Hair follicular keratinocyte (primary cell): Measurements from ENCODE around the gene ICAM4. TPM values are rescaled to one million over a fixed set of nuclear protein-coding genes. Genes with fewer than 3 reads are reported as not detected.

Experiments used
- total RNA-seq: library from RNA; depleted of rRNA; stranded (reverse); fragments of >200 nt; gene quantifications from 2 replicates; pipeline ENCODE4 v1.2.3, GENCODE V29; 2015

Gene ICAM4, protein sequence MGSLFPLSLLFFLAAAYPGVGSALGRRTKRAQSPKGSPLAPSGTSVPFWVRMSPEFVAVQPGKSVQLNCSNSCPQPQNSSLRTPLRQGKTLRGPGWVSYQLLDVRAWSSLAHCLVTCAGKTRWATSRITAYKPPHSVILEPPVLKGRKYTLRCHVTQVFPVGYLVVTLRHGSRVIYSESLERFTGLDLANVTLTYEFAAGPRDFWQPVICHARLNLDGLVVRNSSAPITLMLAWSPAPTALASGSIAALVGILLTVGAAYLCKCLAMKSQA
- total RNA-seq: 0.08 and 0.15 TPM in 2 replicates

DNA sequence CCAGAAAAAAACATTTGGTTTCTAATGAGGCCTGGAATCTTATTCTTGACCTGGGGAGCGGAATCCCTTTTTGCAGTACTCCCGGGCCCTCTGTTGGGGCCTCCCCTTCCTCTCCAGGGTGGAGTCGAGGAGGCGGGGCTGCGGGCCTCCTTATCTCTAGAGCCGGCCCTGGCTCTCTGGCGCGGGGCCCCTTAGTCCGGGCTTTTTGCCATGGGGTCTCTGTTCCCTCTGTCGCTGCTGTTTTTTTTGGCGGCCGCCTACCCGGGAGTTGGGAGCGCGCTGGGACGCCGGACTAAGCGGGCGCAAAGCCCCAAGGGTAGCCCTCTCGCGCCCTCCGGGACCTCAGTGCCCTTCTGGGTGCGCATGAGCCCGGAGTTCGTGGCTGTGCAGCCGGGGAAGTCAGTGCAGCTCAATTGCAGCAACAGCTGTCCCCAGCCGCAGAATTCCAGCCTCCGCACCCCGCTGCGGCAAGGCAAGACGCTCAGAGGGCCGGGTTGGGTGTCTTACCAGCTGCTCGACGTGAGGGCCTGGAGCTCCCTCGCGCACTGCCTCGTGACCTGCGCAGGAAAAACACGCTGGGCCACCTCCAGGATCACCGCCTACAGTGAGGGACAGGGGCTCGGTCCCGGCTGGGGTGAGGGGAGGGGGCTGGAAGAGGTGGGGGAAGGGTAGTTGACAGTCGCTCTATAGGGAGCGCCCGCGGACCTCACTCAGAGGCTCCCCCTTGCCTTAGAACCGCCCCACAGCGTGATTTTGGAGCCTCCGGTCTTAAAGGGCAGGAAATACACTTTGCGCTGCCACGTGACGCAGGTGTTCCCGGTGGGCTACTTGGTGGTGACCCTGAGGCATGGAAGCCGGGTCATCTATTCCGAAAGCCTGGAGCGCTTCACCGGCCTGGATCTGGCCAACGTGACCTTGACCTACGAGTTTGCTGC lies at the start of gene ICAM4:
TSS of gene ICAM4 (plus strand) at position 153 of the 935 bp plus-strand sequence. CDS start at position 211, 58 bp downstream.

DNA sequence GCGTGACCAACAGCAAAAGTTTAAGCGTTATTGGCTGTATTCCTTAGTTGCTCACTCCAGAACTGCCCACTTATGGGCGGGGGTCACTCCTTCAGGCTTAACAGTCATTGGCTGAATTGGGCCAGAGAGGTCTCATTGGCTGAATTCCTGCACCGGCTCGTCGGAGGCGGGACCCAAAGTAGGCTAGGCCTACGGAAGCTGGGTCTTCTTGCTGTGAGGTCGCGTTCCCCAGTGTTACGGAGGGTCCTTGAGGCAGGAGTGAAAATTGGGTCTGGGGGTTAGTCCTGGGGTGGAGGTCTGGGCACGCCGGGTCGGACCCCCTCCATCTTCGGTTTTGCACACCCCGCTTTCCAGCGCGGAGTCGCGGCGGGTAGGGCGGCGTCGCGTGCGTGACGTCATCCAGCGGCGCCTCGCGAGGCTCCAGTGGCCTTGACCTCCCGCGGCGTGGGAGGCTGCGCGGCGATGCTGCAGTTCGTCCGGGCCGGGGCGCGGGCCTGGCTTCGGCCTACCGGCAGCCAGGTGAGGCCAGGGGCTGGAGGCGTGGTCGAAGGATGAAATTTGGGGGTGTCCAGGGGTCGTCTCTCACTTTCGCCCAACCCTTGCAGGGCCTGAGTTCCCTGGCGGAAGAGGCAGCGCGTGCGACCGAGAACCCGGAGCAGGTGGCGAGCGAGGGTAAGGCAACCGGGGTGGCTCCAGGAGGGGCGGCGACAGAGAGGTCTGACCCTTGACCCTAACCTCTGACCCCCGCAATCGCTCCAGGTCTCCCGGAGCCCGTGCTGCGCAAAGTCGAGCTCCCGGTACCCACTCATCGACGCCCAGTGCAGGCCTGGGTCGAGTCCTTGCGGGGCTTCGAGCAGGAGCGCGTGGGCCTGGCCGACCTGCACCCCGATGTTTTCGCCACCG lies 34.7 kb upstream of the ICAM4 start, which contains the start of gene MRPL4:
TSS of gene MRPL4 (plus strand) at position 423 of the 903 bp plus-strand sequence. CDS start at position 463, 40 bp downstream.

DNA sequence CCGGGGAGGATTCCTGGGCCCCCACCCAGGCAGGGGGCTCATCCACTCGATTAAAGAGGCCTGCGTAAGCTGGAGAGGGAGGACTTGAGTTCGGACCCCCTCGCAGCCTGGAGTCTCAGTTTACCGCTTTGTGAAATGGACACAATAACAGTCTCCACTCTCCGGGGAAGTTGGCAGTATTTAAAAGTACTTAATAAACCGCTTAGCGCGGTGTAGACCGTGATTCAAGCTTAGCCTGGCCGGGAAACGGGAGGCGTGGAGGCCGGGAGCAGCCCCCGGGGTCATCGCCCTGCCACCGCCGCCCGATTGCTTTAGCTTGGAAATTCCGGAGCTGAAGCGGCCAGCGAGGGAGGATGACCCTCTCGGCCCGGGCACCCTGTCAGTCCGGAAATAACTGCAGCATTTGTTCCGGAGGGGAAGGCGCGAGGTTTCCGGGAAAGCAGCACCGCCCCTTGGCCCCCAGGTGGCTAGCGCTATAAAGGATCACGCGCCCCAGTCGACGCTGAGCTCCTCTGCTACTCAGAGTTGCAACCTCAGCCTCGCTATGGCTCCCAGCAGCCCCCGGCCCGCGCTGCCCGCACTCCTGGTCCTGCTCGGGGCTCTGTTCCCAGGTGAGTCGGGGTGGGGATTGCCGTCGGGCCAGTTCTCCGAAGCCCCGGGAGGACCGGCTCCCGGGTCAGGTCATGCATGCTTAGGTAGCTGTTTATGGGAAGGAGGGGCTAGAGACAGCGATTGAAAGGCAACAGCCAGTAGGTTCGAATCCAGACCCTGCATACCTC lies 15.9 kb upstream of the ICAM4 start, which contains the start of gene ICAM1:
TSS of gene ICAM1 (plus strand) at position 505 of the 779 bp plus-strand sequence. CDS start at position 545, 40 bp downstream.

DNA sequence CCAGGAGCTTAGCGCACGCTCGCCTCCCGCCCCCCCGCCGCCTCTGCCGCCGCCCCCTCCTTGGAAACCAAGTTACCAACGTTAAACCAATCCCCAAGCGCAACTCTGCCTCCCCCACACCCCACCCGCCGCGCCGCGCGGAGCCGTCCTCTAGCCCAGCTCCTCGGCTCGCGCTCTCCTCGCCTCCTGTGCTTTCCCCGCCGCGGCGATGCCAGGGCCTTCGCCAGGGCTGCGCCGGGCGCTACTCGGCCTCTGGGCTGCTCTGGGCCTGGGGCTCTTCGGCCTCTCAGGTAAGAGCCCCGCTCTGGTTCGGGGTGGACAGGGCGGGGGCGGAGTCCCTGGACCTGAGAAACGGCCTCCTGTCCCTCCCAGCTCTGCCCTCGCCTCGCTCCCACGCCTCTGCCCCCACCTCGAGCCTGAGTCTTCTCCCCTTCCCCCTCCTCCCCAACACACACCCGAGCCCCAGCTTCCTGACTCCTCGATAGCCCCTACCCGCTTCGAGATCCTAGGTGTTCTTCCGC lies 3.1 kb downstream of the ICAM4 start, which contains the start of gene ICAM5:
TSS of gene ICAM5 (plus strand) at position 117 of the 521 bp plus-strand sequence. CDS start at position 209, 92 bp downstream.

DNA sequence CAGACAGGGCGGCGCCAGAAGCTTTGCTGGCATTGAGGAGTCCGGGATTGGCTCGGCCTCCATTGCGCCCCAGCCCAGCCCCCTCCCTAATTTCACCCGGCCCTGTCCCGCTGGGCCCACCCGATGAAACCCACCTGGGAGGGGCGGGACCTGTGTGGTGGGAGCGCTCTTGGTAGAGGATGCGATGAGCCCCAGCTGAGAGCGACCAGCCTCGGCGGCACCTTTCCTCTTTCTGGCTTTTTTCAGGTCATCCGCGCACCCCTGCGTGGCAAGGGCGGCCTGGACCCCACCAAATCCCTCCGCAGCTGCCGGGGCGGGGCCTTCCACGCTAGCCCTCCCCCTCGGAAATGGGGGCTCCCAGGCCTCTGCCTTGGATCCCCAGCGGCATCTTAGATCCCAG lies 22.7 kb downstream of the ICAM4 start, which contains the start of gene ZGLP1:
TSS of gene ZGLP1 (minus strand) at position 393 of the 400 bp plus-strand sequence.

DNA sequence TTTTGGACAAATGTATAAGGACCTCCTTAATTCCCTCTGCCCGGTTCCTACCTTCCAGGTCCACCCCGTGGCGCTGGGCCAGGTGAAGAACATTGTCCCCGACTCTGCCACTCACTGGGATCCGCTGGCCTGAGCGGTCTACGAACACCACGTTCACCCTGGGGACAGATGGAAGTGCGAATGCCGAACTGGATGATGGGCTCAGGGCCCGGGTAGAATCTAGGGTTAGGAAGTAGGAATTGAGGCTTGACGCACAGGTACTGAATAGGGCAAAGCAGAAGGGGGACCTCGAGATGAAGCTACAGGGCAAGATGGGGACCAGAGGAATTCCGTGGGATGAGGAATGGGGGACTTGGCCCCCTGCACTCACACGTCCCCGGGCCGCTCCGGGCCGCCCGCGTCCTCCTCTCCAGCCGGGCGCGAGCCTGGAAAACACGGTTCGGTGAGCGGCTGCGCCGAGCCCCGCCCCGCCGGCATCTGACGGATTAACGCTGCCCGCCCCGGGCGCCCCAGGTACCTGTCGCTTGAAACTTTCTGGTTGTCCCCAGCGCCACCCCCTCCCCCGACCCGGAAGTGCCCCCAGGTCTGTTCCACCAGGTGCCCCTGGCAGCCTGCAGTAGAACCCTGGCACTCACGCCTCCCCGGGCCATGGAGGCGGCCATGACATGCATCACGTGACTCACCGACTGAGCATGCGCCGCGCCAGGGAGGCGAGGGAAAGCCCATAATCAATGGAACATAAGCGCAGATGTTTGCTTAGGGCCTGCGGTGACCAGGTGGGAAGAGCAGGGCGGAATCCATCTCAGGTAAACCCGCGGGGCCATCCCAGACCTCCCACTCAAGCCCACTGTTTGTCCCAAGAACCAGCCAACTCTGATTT lies 28.8 kb downstream of the ICAM4 start, which contains the start of gene FDX2:
TSS of gene FDX2 (minus strand) at position 681 of the 880 bp plus-strand sequence. CDS start at position 662, 19 bp downstream.

DNA sequence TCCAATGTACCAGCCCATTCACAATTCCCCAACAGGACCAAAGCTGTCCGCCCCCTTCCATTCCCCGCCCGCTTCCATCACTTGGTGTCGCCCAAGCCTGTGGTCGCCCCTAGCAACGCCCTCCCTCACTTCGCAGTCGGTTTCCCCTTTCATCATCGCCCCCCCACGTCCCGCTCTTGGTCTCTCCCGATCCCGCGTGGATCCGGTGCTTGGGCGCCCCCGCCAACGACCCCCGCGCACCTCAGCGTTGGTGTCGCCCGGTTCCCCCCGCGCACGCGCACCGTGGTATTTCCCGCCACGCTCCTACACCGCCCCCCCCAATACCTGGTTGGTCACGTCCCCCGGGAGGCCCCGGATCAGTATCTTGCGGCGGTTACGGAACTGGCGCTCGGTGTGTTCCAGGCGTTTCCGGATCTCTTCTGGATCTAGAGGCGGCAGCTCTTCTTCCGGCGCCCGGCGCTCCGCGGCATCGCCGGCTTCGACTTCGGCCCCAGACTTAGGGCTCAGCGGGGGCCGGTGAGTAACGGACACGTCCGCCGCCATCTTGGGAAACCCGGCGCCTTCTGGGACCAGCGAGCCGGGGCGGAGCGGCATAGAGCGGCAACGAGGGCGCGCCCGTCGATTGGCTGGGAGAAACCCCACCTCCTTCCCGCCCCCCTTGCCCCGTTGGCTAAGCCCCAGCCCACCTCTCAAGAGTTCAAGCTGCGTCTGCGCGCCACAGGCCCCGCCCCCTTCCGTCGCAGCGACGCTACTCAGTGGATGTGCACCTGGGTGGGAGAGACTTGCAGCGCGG lies 46.4 kb downstream of the ICAM4 start, which contains the start of gene RAVER1:
TSS of gene RAVER1 (minus strand) at position 565 of the 793 bp plus-strand sequence. CDS start at position 543, 22 bp downstream.

Other genes starting within 250 kb of the ICAM4 start
- 8.9 and 13.9 TPM in 2 replicates for gene SHFL, start 200.6 kb upstream of the ICAM4 start, total RNA-seq
- gene ANGPTL6, start 184.3 kb upstream of the ICAM4 start, total RNA-seq: not detected in 2 replicates
- 36.6 and 66.4 TPM in 2 replicates for gene PPAN, start 180.6 kb upstream of the ICAM4 start, total RNA-seq
- 2.7 and 5.5 TPM in 2 replicates for gene P2RY11, start 175.3 kb upstream of the ICAM4 start, total RNA-seq
- gene EIF3G, start 167.1 kb upstream of the ICAM4 start, total RNA-seq: 233 and 298 TPM in 2 replicates
- gene DNMT1, start 92.0 kb upstream of the ICAM4 start, total RNA-seq: 57.3 and 126 TPM in 2 replicates
- gene S1PR2, start 55.6 kb upstream of the ICAM4 start, total RNA-seq: 4.3 and 6.2 TPM in 2 replicates
- 103 and 166 TPM in 2 replicates for gene MRPL4, start 34.7 kb upstream of the ICAM4 start, total RNA-seq
- 7.3 and 17.3 TPM in 2 replicates for gene ICAM1, start 15.8 kb upstream of the ICAM4 start, total RNA-seq
- 1.0 and 8.8 TPM in 2 replicates for gene ICAM5, start 3.0 kb downstream of the ICAM4 start, total RNA-seq
- 1.5 and 1.6 TPM in 2 replicates for gene ZGLP1, start 22.9 kb downstream of the ICAM4 start, total RNA-seq
- gene FDX2, start 29.1 kb downstream of the ICAM4 start, total RNA-seq: 21.6 and 34.8 TPM in 2 replicates
- gene RAVER1, start 46.6 kb downstream of the ICAM4 start, total RNA-seq: 17.8 and 20.3 TPM in 2 replicates
- 1.6 and 5.7 TPM in 2 replicates for gene ICAM3, start 52.7 kb downstream of the ICAM4 start, total RNA-seq
- 63.7 and 74.0 TPM in 2 replicates for gene TYK2, start 93.6 kb downstream of the ICAM4 start, total RNA-seq
- gene CDC37, start 116.6 kb downstream of the ICAM4 start, total RNA-seq: 172 and 200 TPM in 2 replicates
- gene PDE4A, start 133.6 kb downstream of the ICAM4 start, total RNA-seq: 0.15 and 1.3 TPM in 2 replicates
- 50.0 and 61.7 TPM in 2 replicates for gene KEAP1, start 216.4 kb downstream of the ICAM4 start, total RNA-seq
- gene S1PR5, start 230.5 kb downstream of the ICAM4 start, total RNA-seq: 22.5 and 27.2 TPM in 2 replicates